A673 (cell line): ENCODE results near the gene PCDH10. TPM values are rescaled to one million over a fixed set of nuclear protein-coding genes. Genes with fewer than 3 reads are reported as not detected.

Source experiments
- BruUV-seq: library from RNA; stranded (reverse); fragments of 400-500 nt; replicated peaks from 2 replicates; lab custom pipeline; 2021; lab: Mats Ljungman, UMichigan
- CTCF ChIA-PET: fragments of 300-600 bp; sonication (Branson Sonifier 250); formaldehyde crosslinking; loops from one replicate; lab custom pipeline; 2022; ENCODE audit warnings: antibody characterized with exemption; lab: Charles Lee
- POLR2A ChIA-PET: fragments of 300-600 bp; sonication (Branson Sonifier 250); formaldehyde crosslinking; loops from one replicate; lab custom pipeline; 2022; ENCODE audit warnings: antibody characterized with exemption; ENCODE audit not compliant: low non-redundant PET; lab: Charles Lee
- DNase-seq: peaks from one replicate; pipeline ENCODE4 v3.0.0-alpha.2; 2015; ENCODE audit warnings: low spot score
- H3K27ac ChIP-seq: fragments of 200-600 bp; sonication (generic); 2 replicates; pipeline ENCODE4 v1.5.1; 2016; ENCODE audit warnings: mixed run types, low read depth, mild to moderate bottlenecking, mixed read lengths, antibody characterized with exemption, low read length; ENCODE audit not compliant: poor library complexity, severe bottlenecking
- H3K27me3 ChIP-seq: fragments of 200-600 bp; sonication (generic); replicated peaks from 2 replicates; pipeline ENCODE4 v1.6.1; 2017; ENCODE audit warnings: mixed run types, low read depth, mild to moderate bottlenecking, mixed read lengths, antibody characterized with exemption, low read length; ENCODE audit not compliant: insufficient read depth, poor library complexity
- H3K36me3 ChIP-seq: fragments of 200-600 bp; sonication (generic); 2 replicates; pipeline ENCODE4 v1.6.1; 2016; ENCODE audit warnings: mixed run types, mild to moderate bottlenecking, mixed read lengths, antibody characterized with exemption, low read length; ENCODE audit not compliant: insufficient read depth, poor library complexity, severe bottlenecking
- H3K4me1 ChIP-seq: fragments of 200-600 bp; sonication (generic); 2 replicates; pipeline ENCODE4 v1.6.1; 2017; ENCODE audit warnings: mixed run types, mild to moderate bottlenecking, mixed read lengths, antibody characterized with exemption, low read length; ENCODE audit not compliant: insufficient read depth, poor library complexity, severe bottlenecking
- H3K4me3 ChIP-seq: fragments of 200-600 bp; sonication (generic); 2 replicates; pipeline ENCODE4 v1.5.1; 2016; ENCODE audit warnings: low read depth, mixed run types, mild to moderate bottlenecking, mixed read lengths, low read length; ENCODE audit not compliant: poor library complexity, severe bottlenecking
- H3K9me3 ChIP-seq: fragments of 200-600 bp; sonication (generic); 2 replicates; pipeline ENCODE4 v1.6.1; 2016; ENCODE audit warnings: mixed run types, low read depth, mild to moderate bottlenecking, mixed read lengths, antibody characterized with exemption, low read length; ENCODE audit not compliant: poor library complexity, severe bottlenecking
- EZH2 ChIP-seq: fragments of 200-600 bp; sonication (generic); IDR thresholded peaks from 2 replicates; pipeline ENCODE4 v1.6.1; 2017; ENCODE audit warnings: borderline replicate concordance, low read depth, mild to moderate bottlenecking, mixed read lengths, antibody characterized with exemption, low read length; ENCODE audit not compliant: poor library complexity, severe bottlenecking
- intact Hi-C: fragments of 100-400 bp; cut with micrococcal nuclease; formaldehyde crosslinking; loops from one replicate; pipeline ENCODE4 v1.10.0; 2022; ENCODE audit not compliant: unreplicated experiment
- total RNA-seq: library from RNA; stranded (reverse); gene quantifications from 2 replicates; pipeline ENCODE4 v1.2.3, GENCODE V29; 2021
- TF ChIP-seq, protein P1 (sequence below): fragments of 300-800, 200-600 bp; sonication (generic); conservative IDR thresholded peaks from 2 replicates; pipeline ENCODE4 v1.5.1; 2017; ENCODE audit warnings: low read depth, mild to moderate bottlenecking, antibody characterized with exemption, low read length, moderate library complexity, mixed read lengths

PCDH10 gene
- total RNA-seq, 1 experiment from 2014 or later = 40.6 TPM

GRCh38 chr4:133136833-133137232, 12.3 kb upstream of the PCDH10 start:
- intact Hi-C loops = loop anchor here (10.0 kb wide), 1 partner anchor 292 kb away; no protein-coding TSS in a partner anchor
- H3K4me3 ChIP-seq = no peak overlapping the region
- no TSS peak for BruUV-seq
- no peaks in the 10 kb centered on the region for H3K27me3 ChIP-seq
- ChIA-PET POLR2A (no interaction called here), CTCF (no interaction called here)
- H3K4me1 ChIP-seq = no peaks in the 10 kb centered on the region
- H3K36me3 ChIP-seq = no peaks in the 10 kb centered on the region
- no peak overlapping the region for H3K27ac ChIP-seq
- DNase-seq = no peak
- TF ChIP-seq, protein P1, sequence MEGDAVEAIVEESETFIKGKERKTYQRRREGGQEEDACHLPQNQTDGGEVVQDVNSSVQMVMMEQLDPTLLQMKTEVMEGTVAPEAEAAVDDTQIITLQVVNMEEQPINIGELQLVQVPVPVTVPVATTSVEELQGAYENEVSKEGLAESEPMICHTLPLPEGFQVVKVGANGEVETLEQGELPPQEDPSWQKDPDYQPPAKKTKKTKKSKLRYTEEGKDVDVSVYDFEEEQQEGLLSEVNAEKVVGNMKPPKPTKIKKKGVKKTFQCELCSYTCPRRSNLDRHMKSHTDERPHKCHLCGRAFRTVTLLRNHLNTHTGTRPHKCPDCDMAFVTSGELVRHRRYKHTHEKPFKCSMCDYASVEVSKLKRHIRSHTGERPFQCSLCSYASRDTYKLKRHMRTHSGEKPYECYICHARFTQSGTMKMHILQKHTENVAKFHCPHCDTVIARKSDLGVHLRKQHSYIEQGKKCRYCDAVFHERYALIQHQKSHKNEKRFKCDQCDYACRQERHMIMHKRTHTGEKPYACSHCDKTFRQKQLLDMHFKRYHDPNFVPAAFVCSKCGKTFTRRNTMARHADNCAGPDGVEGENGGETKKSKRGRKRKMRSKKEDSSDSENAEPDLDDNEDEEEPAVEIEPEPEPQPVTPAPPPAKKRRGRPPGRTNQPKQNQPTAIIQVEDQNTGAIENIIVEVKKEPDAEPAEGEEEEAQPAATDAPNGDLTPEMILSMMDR = no peak
- H3K9me3 ChIP-seq = no peaks in the 10 kb centered on the region

DNA sequence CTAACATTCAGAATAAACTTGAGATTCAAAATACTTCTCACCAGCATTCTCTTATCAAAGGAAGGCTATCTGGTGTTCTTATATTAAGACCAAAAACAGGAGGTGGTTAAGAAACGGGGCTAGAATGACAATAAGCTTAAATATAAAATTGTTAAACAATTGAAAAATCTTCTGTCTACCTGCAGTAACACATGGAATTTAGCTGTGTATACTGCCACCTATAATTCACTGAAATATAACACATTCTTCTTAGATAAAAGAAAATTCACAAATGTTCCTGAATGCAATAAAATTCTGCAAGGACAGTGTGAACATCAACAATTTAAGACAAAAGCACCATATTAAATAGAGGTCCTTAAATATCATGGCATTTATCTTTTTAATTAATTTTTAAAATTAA, 11.5 kb upstream of the PCDH10 start:
- POLR2A ChIA-PET = no interaction called here

GRCh38 chr4:133143775-133144430, 5.2 kb upstream of the PCDH10 start:
- no peaks in the 10 kb centered on the region for H3K9me3 ChIP-seq
- POLR2A ChIA-PET = no interaction called here

More for the DNA sequence above, 11.5 kb upstream of the PCDH10 start:
- no peak for DNase-seq
- intact Hi-C loops = loop anchor here (10.0 kb wide), 1 partner anchor 293 kb away; no protein-coding TSS in a partner anchor
- no TSS peak for BruUV-seq
- H3K4me3 ChIP-seq = no peak overlapping the region
- TF ChIP-seq EZH2 = no peak
- TF ChIP-seq, protein P1 = no peak
- no peaks in the 10 kb centered on the region for H3K4me1 ChIP-seq
- CTCF ChIA-PET = no interaction called here
- no peaks in the 10 kb centered on the region for H3K9me3 ChIP-seq
- H3K27me3 ChIP-seq = no peaks in the 10 kb centered on the region
- no peaks in the 10 kb centered on the region for H3K36me3 ChIP-seq
- no peak overlapping the region for H3K27ac ChIP-seq

More at GRCh38 chr4:133143775-133144430, 5.2 kb upstream of the PCDH10 start:
- Histone ChIP-seq H3K27me3 (no peaks in the 10 kb centered on the region), H3K27ac (no peak overlapping the region), H3K4me1 (peaks cover 7% of the 10 kb centered on the region), H3K36me3 (no peaks in the 10 kb centered on the region), H3K4me3 (no peak overlapping the region)
- intact Hi-C loops = no loop called here
- no TSS peak for BruUV-seq
- CTCF ChIA-PET = no interaction called here
- no peak for DNase-seq
- TF ChIP-seq, protein P1 = no peak
- no peak for TF ChIP-seq EZH2
